ENCODE measurements around the gene PREB.
"Not testable (repeated sequence)": the region's sequence is repeated elsewhere in the genome, so short reads cannot be mapped to it uniquely, and the experiment has no call there.

- not testable (repeated sequence) for TF ChIP-seq CTCF, EZH2phosphoT487 (IDR thresholded peaks at IDR 0.05)
Measured at GRCh38 chr2:27175781-27176180, 41.3 kb upstream of the PREB start.
